GM18502 (cell line): ENCODE data around the gene WSCD1.

Experiments
- ATAC-seq: cut with Tn5 transposase; IDR thresholded peaks from one replicate; pipeline ENCODE4 v1.9.1; 2021; ENCODE audit warnings: mild to moderate bottlenecking; ENCODE audit not compliant: unreplicated experiment, poor library complexity

Gene WSCD1

DNA sequence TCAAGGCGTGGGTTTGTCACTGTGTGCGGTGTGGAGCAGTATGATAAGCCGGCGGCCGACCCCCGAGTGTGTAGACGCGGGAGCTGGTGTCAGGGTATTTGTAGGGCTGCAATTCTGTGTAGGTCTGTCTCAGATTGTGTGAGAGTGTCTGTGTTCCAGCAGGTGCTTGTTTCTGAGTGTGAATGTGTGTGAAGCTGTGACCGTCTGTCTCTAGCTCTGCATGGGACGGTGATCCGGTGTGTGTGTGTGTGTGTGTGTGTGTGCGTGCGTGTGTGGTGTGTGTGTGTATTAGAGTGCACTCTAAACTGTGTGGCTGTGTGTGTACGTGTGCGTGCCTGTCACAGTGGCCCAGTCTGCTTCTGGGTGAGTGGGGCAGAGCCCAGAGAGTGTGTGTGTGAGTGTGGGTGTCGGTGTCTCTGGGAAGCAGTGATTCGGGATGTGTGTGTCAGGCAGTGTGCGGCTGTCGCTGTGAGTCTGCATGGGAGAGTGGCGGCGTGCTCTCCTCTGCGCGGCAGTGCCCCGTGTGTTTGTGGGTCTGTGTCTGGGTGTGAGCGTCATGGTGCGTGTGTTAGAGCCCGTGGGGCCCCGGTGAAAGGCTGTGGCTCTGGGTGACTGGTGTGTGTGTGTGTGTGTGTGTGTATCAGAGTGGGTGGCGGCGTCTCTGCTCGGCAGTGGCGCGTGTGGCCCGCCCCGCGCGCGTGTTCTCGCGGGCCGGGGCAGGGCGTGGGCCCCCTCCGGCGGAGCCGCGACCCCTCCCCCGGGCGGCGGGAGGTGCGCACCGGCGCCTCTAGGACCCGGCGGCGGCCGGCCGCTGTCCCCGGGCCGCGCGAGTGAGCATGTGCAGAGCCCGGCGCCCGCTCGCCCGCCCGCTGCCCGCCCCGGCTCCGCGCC is at the start of gene WSCD1:
Gene WSCD1, plus strand, starts transcription at position 841 of the 891 bp plus-strand sequence. CDS start 10,280 bp downstream, outside the sequence.
- ATAC-seq = no peak

DNA sequence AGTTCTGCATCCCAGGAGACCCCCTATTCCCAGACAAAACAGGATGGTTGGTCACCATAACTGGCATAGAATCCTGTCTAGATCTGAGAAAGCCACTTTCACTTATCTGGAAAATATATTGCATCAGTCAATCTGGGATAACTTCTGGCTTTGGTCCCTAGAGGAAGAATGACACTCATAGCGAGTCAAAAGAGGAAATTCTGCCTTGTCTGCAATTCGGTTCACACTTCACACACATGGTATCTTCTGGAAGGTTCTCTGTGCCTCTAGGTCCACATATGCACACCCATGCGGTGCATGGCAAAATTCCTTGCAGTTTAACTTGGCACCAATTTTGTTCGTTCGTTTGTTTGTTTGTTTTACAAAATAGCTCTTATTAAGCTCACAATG is 49.2 kb upstream of the WSCD1 start:
- ATAC-seq = no peak

DNA sequence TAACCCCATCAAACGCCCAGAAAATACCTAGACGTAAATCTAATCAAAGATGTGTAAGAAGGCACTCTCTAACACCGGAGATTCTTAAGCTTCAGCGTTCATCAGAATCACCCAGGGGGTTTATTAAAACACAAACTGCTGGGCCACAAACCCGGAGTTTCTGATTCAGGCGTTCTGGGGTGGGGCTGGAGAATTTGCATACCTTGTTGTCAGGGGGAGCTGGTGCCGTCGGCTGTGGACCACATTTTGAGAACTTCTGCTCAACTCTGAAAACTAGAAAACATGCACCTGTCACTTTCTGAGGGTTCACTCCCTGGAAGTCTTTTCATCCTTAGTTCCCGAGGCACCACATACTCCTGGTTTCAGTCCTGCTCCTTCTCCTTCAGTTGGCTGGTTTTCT is 48.6 kb upstream of the WSCD1 start:
- no peak for ATAC-seq

DNA sequence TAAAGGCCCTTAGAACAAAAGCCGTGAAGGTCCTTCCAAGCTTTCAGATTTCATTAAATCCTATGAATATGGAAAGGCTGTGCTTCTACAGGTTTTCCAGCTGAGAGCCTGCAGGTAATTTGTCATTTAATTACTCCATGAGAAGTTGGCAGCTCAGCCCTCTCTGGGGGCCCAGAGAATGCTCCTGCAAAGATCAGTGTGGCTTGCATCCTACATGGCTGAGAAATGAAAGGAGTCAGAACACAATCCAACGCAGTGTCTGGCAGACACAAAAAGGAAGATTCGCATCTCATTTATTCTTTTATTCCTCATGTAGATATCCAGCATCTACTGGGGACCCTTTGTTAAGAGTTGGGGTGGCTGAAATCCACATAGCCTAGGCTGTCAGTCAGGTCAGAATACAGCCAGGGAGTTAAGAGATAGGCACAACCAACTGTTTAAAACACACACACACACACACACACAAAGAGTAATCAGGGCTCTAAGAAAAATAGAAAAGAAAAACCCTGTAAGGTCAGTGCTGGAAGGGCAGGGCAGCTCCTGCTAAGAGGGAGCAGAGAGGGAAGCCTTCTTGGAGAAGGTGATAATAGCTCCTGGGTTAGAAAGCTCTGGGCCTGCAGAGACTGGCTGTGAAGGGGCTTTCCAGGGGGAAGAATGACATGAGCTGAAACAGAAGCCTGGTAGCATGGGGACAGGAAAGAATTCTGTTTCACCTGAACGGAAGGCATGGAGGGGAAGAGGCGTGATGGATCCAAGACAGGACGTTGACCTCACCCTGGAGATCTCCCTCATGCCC is 46.9 kb upstream of the WSCD1 start:
- no peak for ATAC-seq

DNA sequence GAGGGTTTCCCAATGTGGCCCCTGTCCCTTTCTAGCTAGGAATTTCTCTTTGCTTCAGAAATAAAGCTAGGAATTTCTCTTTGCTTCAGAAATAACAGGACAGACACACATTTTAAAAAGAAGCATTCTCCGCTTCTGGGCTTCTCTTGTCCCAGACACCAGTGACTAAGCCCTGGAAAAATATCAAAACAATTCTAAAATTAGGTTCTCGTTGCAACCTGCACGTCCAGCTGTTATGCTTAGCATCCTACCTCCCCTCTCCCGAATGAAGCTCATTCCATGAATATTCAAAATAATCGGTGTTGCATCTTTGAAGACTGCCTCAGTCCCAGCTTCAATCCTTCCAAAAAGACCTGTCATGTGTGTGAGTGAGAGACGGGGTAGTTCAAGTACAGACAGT is 45.6 kb upstream of the WSCD1 start:
- ATAC-seq = no peak

DNA sequence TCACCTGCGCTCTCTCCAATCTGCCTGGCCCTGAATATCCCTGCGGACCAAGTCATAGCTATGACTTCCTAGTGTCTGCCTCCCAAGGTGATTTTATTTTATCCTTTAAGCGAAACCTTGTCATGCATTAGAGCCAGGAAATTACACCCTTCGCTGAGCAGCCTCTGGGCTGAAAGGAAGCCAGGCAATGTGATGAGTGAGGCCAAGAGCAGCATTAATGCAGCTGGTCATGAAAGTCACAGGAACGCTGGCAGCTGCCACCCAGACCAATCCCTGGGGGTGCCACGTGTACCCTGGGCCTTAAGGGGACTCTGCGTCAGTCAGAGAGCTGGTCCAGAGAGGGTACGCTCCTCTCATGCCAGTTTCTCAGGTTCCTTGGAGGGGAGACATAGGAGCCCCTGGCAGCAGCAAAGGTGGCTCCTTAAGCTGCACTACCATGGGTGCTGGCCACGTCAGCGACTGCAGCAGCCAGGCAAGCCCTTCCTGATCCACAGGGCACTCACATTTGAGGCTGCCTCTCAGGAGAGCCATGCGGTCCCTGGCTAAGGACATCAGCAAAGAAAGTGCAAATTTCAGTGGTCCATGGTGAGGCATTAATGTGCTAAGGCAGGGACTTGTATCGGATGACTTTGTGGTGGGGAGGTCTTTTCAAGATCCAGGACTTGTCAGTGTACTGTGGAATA is 42.7 kb upstream of the WSCD1 start:
- ATAC-seq = no peak

DNA sequence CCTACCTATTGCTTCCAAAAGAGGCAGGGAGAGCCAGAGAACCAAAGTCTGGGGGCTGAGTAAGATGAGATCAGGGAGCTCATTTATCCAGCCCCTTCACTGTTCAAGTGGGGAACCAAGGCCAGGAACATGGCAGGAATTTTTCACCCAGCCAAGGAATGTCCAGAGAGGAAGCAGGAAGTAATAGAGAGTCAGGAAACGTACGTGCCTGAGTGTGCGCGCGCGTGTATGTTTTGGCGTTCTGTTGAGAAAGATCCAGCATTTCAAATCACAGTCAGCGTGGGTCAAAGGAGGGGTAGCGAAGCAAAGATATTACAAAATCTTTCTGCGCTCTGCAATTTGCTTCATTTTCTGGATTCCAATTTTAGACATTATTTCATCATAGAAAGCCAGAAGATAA is 41.9 kb upstream of the WSCD1 start:
- ATAC-seq = no peak

DNA sequence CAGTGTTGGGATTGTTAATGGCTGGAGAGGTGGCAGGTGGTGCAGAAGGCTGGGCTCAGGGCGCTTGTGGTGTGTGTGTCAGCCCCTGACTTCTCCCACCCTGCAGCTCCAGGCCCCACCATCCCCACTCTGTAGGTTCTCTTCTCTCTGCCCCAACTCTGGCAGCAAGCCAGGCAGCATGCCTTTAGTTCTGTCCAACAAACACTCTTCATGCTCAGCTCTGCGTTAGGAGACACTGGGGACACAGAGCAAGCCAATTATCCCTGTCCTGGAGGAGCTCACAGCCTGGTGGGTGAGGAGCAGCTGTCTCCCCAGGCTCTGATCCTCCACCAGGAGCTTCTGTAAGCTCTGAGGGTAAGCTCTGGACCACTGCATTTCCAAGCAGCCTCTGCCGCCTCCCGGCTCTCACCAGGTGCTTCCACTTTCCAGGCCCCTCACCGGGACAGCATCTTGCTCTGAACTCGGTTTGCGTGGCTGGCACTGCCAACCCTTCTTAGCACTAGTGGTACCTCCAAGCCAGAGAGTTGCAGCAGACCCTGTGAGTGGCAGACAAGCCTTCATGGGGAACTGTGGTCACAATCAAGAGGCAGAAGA is 34.3 kb upstream of the WSCD1 start:
- no peak for ATAC-seq

DNA sequence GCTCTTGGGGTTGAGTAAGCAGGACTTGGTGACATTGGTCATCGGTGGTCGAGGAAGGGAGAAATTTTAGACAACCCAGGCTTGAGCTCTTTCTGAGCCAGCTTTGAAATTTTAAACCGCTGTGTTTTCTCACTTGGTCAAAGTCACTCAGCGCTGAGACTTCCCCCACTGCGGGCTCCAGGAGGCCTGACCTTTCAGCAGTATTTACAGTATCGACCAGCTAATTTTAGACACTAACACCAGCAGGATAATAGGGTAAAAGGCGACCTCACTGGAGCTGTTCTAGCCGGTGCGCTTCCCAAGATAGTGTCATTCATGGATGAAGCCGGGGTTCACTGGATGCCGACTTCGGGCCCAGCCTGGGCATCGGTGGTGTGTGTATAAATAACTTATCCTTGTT is 29.7 kb upstream of the WSCD1 start:
- no peak for ATAC-seq

DNA sequence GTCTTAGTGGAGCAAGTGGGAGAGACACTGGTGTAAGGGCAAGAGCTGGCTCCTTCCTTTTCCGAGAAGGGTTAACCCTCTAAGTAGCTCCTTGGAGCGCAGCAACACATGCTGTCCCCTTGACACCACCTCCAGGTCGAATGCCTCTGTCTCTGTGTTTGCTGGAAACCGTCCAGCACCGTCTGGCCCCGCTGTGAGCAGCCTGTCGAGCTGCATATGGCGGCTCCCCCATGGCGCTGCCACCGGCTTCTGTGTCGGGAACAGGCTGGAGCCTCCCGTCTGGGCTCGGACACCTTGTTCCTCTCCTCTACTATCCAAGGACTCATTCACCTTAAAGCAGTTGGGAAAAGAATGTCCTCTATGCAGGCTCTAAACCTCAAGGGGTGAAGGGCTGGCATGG is 28.9 kb upstream of the WSCD1 start:
- ATAC-seq = no peak

DNA sequence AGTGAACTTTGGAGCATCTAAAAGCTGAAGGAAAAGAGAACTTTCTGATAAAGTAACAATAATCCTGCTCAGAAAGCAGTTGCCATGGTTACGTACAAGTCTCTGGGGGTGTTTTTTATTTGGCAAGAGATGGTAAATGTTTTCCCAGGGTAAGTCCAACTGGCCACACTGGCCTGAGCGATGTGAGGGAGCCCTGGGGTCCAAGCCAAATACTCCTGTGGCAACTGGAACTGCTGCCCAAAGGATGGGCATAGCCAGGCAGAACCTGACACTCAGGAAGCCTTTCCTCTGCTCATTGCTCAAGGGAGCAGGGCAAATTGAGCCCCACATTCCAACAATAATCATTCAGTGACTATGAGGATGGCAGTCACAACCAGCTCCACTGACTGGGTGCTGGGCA is 26.8 kb upstream of the WSCD1 start:
- no peak for ATAC-seq

DNA sequence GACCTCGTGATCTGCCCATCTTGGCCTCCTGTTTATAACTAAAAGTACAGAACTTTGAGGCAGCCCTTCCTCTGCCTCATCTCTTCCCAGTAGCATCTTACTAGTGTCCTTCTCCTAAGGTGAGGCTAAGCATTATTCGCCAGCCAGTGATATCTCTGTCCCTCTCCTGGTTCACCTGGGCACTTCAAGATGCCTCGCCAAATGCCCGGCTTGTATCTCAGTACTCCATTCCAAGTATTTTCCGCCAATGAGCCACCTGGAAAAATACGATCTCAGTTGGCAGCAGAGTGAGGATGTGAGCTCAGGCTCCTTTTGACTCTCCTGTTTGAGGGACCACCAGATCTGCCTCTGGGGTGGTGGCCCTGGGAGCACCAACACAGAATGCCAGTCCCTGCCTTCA is 25.9 kb upstream of the WSCD1 start:
- ATAC-seq = no peak

DNA sequence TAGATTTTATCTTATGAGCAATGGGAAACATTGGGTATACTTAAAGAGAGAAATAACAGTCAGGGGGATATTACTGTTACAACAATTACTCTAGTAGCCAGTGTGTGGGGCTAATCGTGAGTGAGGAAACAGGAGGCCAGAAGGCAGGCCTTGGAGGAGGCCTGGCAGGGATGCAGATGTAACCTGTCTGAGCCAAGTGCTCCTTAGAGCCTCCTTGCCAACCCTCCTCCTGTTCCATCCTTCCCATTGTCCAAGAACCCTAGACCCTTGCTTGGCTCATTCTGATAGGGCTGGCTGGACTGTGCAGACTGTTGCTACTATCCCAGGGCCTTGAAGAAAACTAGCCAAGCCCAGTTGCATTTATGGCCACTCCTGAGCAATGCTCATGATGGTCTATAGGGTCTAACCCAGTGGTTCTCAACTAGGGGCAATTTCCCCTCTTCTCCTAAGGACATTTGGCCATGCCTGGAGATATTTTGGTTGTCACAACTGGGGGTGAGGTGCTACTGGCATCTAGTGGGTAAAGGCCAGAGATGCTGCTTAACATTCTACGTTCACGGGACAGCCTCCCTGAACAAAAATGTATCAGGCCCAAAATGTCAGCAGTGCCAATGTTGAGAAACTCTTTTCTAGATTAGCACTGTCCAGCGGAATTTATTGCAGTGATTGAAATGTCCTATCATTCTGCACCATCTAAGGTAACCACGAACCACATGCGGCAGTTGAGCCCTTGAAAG is 24.4 kb upstream of the WSCD1 start:
- ATAC-seq = no peak

DNA sequence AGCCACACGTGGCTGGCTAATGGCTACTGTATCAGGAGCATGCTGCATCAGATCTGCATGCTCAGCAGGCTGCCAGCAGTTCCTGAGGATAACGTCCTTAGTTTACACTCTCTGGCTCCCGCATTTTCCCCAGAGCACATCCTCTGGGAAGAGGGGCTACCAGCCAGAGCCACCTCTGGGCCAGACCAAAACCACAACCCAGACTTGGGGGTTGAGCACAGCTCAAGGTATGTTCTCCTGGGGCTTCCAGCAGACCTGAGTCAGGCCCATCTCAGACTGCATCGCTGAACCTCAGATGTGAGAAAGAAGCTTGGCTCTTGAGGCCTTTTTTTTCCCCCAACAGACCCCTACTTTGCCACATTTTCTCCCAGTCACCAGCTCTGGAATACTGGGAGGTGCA is 23.7 kb upstream of the WSCD1 start:
- ATAC-seq = no peak

DNA sequence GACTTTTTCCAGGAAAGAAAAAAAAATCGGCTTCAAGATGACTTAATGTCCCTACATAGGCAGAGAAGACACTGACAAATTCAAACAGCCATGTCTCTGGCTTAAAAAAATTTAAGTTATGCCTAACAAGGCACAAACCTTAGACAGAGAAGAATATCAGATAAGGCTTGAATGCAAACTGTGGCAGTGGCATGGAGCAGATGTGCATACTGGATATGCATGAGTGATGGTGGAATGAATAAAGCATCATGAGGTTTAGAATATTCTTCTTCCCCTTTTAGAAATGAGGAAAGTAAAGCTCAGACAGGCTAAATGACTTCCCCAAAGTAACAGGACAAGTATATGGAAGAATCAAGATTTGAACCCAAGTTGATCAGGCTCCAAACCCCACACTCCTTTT is 23.2 kb upstream of the WSCD1 start:
- no peak for ATAC-seq

DNA sequence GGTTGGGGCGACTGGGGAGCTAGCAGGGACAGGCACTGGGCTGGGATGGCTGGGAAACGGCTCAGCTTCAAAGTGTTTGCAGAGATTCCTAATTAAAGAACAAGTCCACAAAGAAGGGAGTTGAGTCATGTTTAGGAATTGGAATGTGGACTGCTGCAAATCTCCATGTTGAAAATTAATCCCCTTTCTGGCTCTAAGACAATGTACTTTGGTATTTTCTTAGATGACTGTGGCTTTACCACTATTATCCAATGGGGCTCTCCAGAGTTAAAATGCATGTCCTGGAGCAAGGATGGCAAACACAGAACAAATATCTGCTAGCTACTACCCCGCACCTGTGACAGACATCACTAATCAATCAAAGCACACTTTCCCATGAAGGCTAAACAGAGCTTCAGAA is 22.2 kb upstream of the WSCD1 start:
- no peak for ATAC-seq

DNA sequence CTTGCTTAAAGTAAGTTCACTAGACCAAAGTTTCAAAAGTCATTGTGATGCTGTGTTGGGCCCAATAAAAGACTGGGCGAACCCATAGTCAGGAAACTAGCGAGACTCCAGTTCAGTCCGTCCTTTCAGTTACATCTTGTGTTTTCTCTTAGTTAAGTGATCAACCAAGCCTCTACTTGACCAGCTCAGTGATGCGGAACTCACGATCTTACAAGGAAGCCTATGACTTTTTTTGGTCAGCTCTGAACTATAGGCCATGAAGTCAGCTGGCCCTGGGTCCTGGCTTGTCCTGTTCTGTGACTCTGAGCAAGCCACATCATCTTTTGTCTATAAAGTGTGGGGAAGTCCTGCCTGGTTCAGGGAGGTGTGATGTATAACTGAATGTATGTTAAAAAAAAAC is 21.7 kb upstream of the WSCD1 start:
- no peak for ATAC-seq

DNA sequence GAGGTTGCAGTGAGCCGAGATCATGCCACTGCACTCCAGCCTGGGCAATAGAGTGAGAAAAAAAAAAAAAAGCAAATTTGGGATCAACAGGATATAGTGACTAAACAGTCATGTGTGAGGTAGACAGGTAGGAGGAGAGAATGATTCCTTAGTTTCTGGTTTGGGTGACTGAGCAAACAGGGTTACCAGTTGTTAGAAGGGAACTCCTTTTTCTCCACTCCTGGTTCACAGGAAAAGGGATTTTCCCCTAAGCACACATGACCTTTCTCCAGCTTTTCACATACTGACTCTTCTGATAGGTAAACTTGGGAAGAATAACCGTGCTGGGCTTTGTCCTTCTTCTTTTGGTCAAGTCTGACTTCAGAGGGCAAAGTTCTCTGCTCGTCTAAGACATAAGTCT is 17.3 kb upstream of the WSCD1 start:
- ATAC-seq = no peak

DNA sequence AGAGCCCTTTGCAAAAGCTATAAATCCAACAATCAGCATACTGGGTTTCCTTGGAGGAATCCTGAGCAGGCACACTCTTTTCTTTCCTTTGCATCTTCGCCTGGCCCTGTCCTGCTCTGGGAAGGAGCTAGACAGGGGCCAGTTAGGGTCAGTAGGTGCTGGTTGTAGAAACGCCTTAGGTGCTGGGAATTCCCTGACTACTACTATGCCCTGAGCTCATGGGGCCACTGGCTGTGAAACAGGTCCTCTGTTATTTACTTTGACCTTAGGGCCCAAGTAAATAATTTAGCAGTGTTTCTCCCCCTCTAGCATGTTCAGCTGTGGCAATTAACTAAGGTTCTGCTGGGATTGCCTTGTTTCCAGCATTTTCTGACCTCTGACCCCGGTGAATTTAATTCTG is 15.8 kb upstream of the WSCD1 start:
- no peak for ATAC-seq

DNA sequence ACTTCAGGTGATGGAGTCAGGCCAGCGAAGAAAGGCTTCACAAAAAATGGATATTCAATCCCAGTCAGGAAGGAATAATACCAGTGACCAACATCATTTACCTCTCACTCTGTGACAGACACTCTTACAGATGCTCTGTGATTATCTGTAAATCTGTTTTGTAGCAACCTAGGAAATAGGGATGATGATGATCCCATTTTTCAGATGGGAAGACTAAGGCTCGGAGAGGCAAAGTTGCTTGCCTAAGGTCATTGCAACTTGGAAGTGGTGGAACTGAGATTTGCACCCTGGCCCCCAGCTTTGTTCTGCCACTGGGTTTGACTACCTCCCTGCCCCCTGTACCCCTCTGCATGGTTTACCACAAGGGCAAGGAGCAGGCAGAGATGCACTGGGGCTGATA is 14.1 kb upstream of the WSCD1 start:
- no peak for ATAC-seq
